ENCODE measurements around the gene CERS6. TPM values are rescaled to one million over a fixed set of nuclear protein-coding genes. Genes with fewer than 3 reads are reported as not detected.

Gene CERS6
- total RNA-seq, 1 experiment from 2014 or later, result 37.6 TPM

DNA sequence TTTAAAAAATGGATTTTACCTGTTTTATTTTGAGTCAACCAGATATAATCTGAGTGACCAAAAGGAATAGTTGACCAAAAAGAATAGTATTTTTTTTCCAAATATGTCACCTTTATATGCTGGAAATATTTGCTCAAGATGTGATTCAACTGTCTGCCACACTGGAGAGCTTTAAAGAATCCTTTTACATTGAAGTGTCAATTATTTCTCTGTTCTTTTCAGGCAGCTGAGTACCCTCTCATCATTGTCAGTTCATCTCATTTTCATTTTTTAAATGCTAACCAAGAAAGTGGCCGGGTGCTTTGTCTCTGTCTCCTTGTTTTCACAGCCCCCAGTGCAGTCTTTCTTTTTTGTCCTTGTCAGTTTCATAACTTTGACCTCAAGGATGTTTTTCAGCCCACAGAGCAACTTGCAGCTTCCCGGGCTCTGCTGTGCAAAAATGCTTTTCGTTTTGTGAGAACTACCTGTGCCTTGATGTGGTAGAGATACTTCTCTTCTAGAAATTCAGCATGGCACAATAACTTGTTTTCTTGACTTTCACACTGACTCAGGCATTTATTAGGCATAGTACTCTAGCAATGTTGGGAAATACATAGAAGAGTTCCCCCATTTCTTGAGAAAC is 23.4 kb upstream of the CERS6 start:
- Histone ChIP-seq H3K27me3 (no peaks in the 10 kb centered on the region), H3K9me3 (replicated peaks) (no peaks in the 10 kb centered on the region), H3K4me3 (no peak overlapping the region), H3K36me3 (no peaks in the 10 kb centered on the region), H3K27ac (no peak overlapping the region), H3K4me1 (no peaks in the 10 kb centered on the region; the same call in 1 of the 2 replicates)
- no peak for DNase-seq

DNA sequence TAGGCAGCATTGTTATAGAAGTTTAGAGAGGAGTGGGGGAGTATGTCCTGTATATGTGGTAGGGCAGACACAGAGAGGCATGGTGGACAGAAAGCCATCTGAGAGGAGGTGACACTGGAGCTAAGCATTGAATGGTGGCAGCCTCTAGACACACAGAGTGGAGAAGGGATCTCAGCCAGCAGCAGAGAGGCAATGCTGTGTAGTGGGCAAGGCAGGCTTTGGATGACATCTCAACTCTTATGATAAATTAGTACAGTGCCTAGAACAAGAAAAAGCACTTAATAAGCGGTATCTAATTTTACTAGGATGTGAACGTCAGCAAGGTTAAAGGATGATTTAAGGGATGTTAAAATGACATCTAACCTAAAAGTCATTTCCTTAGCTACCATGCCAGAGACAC is 22.5 kb upstream of the CERS6 start:
- Histone ChIP-seq H3K4me1 (no peaks in the 10 kb centered on the region; the same call in 1 of the 2 replicates), H3K27ac (no peak overlapping the region), H3K9me3 (replicated peaks) (no peaks in the 10 kb centered on the region), H3K4me3 (no peak overlapping the region), H3K36me3 (no peaks in the 10 kb centered on the region), H3K27me3 (no peaks in the 10 kb centered on the region)
- no peak for DNase-seq

DNA sequence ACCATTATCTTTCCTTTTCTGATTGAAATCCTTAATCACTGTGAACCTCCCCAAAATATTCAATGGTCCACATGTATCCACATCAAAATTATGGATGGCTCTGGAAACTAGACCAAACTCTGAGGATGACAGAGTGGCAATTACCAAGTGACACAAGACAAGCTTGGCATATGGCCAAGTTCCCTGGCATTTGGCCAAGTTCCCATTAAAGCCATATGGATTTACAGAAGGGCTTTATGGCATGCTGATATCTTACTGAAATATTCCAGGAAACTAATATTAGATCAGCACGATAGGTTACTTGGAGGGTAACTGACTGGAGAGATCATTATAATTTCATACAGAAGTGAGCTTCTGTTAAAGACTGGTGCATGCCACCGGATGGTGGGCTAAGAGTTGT is 21.9 kb upstream of the CERS6 start:
- Histone ChIP-seq H3K4me3 (no peak overlapping the region), H3K9me3 (replicated peaks) (no peaks in the 10 kb centered on the region), H3K27me3 (no peaks in the 10 kb centered on the region), H3K36me3 (no peaks in the 10 kb centered on the region), H3K27ac (no peak overlapping the region), H3K4me1 (no peaks in the 10 kb centered on the region; the same call in 1 of the 2 replicates)
- DNase-seq, result peak; percentile 36 to 67

DNA sequence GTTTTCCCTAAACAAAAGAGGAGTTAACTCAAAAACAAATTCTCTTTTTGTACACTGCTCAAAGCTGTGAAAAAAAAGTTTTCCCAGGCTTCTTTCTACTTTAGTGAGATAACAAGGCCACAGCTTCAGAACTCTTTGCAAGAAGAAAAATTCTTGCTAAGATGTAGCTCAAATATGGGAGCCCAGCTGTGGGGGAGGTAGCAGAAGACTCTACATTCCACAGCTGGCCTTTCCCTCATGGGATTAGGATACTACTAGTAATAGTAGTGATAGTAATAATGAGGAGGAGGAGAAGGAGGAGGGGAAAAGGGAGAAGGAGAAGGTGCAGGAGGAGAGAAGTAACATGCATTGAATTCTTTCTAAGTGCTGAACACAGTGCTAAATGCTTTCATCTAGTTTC is 19.2 kb upstream of the CERS6 start:
- Histone ChIP-seq H3K4me3 (no peak overlapping the region), H3K27me3 (no peaks in the 10 kb centered on the region), H3K4me1 (no peaks in the 10 kb centered on the region; the same call in 1 of the 2 replicates), H3K36me3 (no peaks in the 10 kb centered on the region), H3K27ac (no peak overlapping the region), H3K9me3 (replicated peaks) (no peaks in the 10 kb centered on the region)
- DNase-seq, result no peak

DNA sequence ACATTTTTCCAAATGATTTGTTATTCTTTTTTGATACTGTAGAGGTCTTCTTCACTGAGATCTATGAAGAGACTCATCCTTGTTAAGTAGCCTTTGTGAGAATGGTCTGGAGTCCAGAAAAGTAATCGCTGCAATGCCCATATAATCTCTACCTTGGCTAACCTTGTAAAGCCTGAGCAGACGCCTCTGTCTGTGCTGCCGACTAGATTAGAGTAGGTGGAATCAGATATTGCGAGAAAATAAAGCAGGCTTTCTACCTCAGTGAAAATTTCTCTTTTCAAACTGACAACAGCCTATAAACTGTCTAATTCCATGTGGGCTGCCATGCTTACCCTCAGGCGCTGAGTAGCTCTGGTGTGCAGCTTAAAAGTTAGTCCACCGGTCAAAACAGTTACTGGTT is 17.5 kb upstream of the CERS6 start:
- Histone ChIP-seq H3K27ac (no peak overlapping the region), H3K36me3 (no peaks in the 10 kb centered on the region), H3K4me1 (no peaks in the 10 kb centered on the region; the same call in 1 of the 2 replicates), H3K4me3 (no peak overlapping the region), H3K9me3 (replicated peaks) (no peaks in the 10 kb centered on the region), H3K27me3 (no peaks in the 10 kb centered on the region)
- DNase-seq, result no peak

DNA sequence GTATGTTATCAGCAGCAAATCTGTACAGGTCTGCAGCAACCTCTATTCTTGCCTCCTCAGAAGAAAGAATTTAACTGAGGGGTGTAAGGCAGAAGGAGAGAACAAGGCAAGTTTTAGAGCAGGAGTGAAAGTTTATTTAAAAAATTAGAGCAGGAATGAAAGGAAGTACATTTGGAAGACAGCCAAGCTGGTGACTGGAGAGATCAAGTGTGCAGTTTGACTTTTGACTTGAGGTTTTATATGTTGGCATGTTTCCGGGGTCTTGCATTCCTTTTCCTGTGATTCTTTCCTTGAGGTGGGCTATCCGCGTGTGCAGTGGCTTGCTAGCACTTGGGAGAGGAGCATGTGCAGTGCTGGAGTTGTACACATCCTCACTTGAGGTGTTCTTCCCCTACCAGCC is 16.5 kb upstream of the CERS6 start:
- H3K9me3 ChIP-seq (replicated peaks), result no peaks in the 10 kb centered on the region
- H3K27me3 ChIP-seq, result no peaks in the 10 kb centered on the region
- DNase-seq, result peak in 1 of 2 experiments; percentile 37
- H3K4me3 ChIP-seq, result no peak overlapping the region
- no peaks in the 10 kb centered on the region; the same call in 1 of the 2 replicates for H3K4me1 ChIP-seq
- no peak overlapping the region for H3K27ac ChIP-seq
- no peaks in the 10 kb centered on the region for H3K36me3 ChIP-seq

DNA sequence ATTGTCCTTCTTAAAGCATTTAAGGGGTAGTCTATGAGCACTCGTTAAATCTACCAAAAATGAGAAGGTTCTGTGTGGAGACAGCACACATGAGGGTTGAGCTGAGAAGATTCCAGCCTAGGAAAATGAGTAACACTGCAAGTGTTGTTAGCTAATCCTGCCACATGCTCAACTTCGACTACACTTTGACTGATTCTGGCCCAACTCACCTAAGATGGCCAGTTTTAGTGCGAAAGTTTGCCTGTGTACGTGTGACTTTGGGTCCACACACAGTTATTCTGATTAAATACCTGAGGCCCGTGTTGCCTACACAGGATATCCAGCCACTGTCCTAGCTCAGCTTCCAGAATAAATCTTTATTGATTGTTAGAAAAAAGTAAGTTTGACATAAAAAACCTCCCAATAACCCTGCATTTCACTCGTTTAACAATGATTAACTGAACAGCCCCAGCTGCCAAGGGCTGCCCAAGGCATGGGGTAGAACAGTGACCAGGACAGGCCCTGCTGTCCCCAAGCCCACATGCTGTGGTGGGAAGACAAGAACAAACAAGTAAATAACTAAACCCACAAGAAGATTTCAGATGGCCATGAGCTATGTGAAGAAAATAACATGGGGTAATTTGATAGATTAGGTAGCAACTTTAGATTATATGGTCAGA is 14.7 kb upstream of the CERS6 start:
- 0 out of 2 replicates have a peak, but pooled peaks cover 3% of the 10 kb centered on the region for H3K9me3 ChIP-seq (replicated peaks)
- H3K4me1 ChIP-seq, result no peaks in the 10 kb centered on the region; the same call in 1 of the 2 replicates
- H3K4me3 ChIP-seq, result no peak overlapping the region
- H3K27me3 ChIP-seq, result no peaks in the 10 kb centered on the region
- no peak overlapping the region for H3K27ac ChIP-seq
- no peak for DNase-seq
- no peaks in the 10 kb centered on the region for H3K36me3 ChIP-seq

DNA sequence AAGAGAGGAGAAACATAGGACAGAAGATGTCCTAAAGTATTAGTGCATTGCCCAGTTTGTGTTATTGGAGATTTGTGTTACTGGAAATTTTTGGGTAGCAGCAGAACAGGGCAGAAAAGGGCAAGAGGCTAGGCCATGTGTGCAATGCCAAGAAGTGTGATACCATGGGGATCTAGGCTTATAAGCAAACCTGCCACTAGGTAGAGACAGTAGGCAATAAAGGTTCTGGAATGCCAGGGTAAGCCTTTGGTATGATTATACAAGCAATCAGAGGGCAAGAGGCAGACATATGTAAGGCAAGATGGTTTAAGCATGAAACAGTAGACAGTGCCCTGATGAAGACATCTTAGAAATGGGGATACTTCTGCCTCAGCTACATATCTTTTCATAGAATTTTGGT is 12.3 kb upstream of the CERS6 start:
- H3K36me3 ChIP-seq, result no peaks in the 10 kb centered on the region

DNA sequence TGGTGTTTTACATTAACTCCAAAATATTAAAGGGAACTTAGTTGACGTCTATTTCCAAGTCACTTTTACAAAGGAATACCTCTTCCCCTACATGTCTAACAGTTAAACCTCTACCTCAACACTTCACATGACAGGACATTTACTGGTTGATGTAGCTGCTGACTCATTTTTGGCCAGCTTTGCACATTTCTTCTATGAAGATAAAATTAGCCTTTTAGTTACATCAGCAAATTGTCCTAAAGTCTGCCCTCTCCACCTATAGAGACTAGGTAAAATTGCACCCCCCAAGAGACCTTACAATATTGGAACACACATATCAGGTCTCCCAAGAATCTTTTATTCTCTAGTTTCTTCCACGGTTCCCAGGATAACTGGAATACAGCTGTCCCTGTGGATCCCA is 10.1 kb upstream of the CERS6 start:
- Histone ChIP-seq H3K4me3 (no peak overlapping the region), H3K27ac (no peak overlapping the region), H3K9me3 (replicated peaks) (0 out of 2 replicates have a peak, but pooled peaks cover 3% of the 10 kb centered on the region), H3K36me3 (no peaks in the 10 kb centered on the region), H3K27me3 (no peaks in the 10 kb centered on the region), H3K4me1 (no peaks in the 10 kb centered on the region)
- no peak for DNase-seq

More for the DNA sequence above, 12.3 kb upstream of the CERS6 start:
- DNase-seq, result no peak
- H3K27me3 ChIP-seq, result no peaks in the 10 kb centered on the region
- no peak overlapping the region for H3K4me3 ChIP-seq
- no peaks in the 10 kb centered on the region; the same call in 1 of the 2 replicates for H3K4me1 ChIP-seq
- 0 out of 2 replicates have a peak, but pooled peaks cover 3% of the 10 kb centered on the region for H3K9me3 ChIP-seq (replicated peaks)
- no peak overlapping the region for H3K27ac ChIP-seq

DNA sequence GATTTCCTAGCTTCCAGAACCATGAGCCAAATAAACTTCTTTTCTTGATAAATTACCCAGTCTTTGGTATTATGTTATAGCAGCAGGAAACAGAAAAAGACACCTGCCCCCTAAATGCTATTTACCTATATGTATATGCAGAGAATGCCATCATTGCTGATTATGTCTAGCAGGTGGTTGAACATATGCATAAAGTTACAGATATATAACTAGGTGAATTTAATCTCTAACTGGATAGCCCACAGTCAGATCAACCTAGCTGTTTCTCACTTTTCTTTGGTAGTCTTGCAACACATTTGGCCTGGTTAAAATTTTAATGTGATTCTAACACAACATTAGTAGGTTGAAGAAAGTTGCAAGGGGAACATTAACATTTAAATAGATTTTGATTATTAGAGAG is 7.1 kb upstream of the CERS6 start:
- Histone ChIP-seq H3K27me3 (no peaks in the 10 kb centered on the region), H3K27ac (no peak overlapping the region), H3K36me3 (no peaks in the 10 kb centered on the region), H3K4me1 (no peaks in the 10 kb centered on the region), H3K4me3 (no peak overlapping the region), H3K9me3 (replicated peaks) (0 out of 2 replicates have a peak, but pooled peaks cover 3% of the 10 kb centered on the region)
- DNase-seq, result no peak

DNA sequence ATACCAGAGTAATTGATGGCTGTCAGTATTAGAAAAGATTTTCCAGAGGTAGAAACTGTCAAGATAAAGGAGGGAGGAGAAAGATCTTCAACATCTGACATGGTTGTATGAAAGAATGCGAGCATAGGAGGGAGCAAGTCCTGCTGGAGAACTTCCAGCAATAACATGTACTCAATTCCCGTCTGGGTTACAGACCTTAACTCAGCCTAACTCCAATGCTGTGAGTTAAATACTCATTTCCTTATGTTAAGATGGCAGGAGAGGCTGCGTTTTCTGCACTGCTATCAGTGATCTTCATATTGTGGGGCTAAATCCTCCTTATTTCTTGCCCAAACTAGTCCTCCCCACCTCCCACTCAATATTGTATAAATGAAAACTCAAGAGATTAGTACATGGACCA is 6.7 kb upstream of the CERS6 start:
- no peaks in the 10 kb centered on the region for H3K27me3 ChIP-seq
- no peaks in the 10 kb centered on the region for H3K4me1 ChIP-seq
- no peaks in the 10 kb centered on the region for H3K36me3 ChIP-seq
- 0 out of 2 replicates have a peak, but pooled peaks cover 3% of the 10 kb centered on the region for H3K9me3 ChIP-seq (replicated peaks)
- H3K27ac ChIP-seq, result no peak overlapping the region
- no peak overlapping the region for H3K4me3 ChIP-seq
- no peak for DNase-seq

DNA sequence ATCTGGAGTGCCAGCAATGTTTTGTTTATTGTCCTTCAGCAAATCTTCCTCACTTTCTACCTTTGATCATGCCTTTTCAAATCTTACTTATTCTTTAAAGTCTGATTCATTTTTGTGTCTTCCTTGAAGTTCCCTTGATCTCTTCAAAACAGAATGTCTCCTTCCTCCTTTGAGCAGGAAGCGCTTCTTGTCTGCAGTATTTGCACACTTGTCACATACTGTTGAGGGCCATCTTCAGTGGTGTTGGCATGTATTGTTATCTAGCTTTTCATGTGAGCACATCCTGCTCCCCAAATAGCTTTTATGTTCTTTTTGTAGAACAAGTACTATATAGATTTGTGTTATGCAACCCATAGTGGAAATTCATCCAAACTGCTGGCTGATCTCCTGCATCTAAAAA is 5.9 kb upstream of the CERS6 start:
- H3K9me3 ChIP-seq (replicated peaks), result no peaks in the 10 kb centered on the region
- no peaks in the 10 kb centered on the region for H3K27me3 ChIP-seq
- no peaks in the 10 kb centered on the region for H3K4me1 ChIP-seq
- no peak for DNase-seq
- no peak overlapping the region for H3K4me3 ChIP-seq
- H3K27ac ChIP-seq, result no peak overlapping the region
- H3K36me3 ChIP-seq, result no peaks in the 10 kb centered on the region

DNA sequence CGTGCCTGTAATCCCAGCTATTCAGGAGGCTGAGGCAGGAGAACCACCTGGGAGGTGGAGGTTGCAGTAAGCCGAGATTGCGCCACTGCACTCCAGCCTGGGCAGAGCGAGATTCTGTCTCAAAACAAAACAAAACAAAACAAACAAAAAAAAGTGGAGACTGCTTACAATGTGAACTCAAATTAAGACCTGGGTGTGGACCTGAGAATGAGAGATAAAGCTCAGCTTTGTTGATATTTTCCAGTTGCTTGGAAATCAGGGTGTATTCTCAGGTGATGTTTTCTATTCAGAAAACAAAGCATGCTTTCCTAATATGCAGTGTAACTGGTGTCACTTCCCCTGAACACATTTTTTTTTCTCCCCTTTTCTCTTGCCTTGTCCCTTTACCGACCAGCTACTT is 5.3 kb upstream of the CERS6 start:
- Histone ChIP-seq H3K27me3 (no peaks in the 10 kb centered on the region), H3K27ac (no peak overlapping the region), H3K4me3 (no peak overlapping the region), H3K4me1 (no peaks in the 10 kb centered on the region), H3K36me3 (no peaks in the 10 kb centered on the region), H3K9me3 (replicated peaks) (no peaks in the 10 kb centered on the region)
- no peak for DNase-seq

DNA sequence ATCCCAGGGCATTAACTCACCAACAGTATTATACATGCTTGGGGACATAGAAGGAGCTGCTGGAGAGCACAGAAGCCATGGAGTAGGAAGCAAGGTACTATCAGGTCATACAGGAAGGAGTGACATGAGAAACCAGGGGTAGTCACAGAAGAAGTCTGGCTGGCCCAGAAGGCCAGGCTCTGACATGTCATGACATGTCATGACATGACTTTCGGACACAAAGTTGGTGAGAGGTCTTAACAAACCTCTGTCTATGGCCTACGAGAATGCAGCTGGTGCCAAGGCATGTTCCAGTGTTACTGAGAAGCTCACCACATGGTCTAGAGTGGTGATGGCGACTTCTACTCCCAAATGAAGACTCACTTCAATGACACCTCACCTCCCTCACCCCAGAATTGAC is 3.3 kb upstream of the CERS6 start:
- no peak overlapping the region for H3K27ac ChIP-seq
- H3K4me1 ChIP-seq, result 0 out of 2 replicates have a peak, but pooled peaks cover 2% of the 10 kb centered on the region
- H3K4me3 ChIP-seq, result no peak overlapping the region
- no peaks in the 10 kb centered on the region for H3K9me3 ChIP-seq (replicated peaks)
- H3K36me3 ChIP-seq, result no peaks in the 10 kb centered on the region
- no peak for DNase-seq
- H3K27me3 ChIP-seq, result no peaks in the 10 kb centered on the region

DNA sequence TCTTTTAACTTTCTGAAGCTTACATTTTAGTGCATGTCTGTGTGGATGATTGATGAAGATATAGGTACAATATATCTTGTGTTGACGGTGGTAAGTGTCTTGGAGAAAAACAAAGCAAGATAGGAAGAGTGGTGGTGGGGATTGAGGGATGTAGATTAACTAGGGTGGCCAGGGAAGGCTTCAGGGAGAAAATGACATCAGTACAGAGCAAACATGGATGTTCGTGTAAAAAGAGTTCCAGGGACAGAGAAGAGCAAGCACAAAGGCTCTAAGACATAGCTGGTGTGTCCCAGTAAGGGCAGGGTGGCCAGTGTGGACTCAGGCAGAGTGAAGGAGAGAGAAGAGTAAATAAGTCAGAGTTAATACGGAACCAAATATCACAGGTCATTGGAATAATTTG is 2.7 kb upstream of the CERS6 start:
- H3K4me1 ChIP-seq, result 0 out of 2 replicates have a peak, but pooled peaks cover 3% of the 10 kb centered on the region
- no peaks in the 10 kb centered on the region for H3K27me3 ChIP-seq
- H3K36me3 ChIP-seq, result no peaks in the 10 kb centered on the region
- no peak overlapping the region for H3K4me3 ChIP-seq
- H3K9me3 ChIP-seq (replicated peaks), result no peaks in the 10 kb centered on the region
- no peak for DNase-seq
- no peak overlapping the region for H3K27ac ChIP-seq

All from SJCRH30 (cell line).